Activated naive CD4-positive, alpha-beta T cell treated with anti-CD3 and anti-CD28 coated beads, Interleukin-2, amount 50 U/mL, for 72 hours (primary cell): ENCODE results near the gene AKT2. TPM values are rescaled to one million over a fixed set of nuclear protein-coding genes. Genes with fewer than 3 reads are reported as not detected.

Source experiments
- ATAC-seq, 2 donors: fragments of 150-1000 bp; cut with Tn5 transposase; 2 replicates each; pipeline ENCODE4 v1.10.0; 2021; ENCODE audit warnings: mild to moderate bottlenecking in 2 of 2, moderate library complexity in 2 of 2
- DNase-seq, 2 donors: peaks; one replicate each; pipeline ENCODE4 v3.0.0; 2021 to 2022; ENCODE audit warnings: low spot score in 2 of 2
- H3K27ac Mint-ChIP-seq, 2 donors: one replicate each; pipeline ENCODE4 v1.8.0; 2022; ENCODE audit warnings: mild to moderate bottlenecking in 2 of 2, mixed read lengths in 2 of 2
- H3K36me3 Mint-ChIP-seq, 2 donors: one replicate each; pipeline ENCODE4 v1.8.0; 2022; ENCODE audit warnings: mixed read lengths in 2 of 2
- H3K9me3 Mint-ChIP-seq, 2 donors: one replicate each; pipeline ENCODE4 v1.8.0; 2022; ENCODE audit warnings: mixed read lengths in 2 of 2
- total RNA-seq, 2 donors: library from RNA; stranded (reverse); gene quantifications; one replicate each; pipeline ENCODE4 v1.2.3, GENCODE V29; 2022

The AKT2 gene
- total RNA-seq, 2 donors from 2014 or later: 171 to 214 TPM

DNA sequence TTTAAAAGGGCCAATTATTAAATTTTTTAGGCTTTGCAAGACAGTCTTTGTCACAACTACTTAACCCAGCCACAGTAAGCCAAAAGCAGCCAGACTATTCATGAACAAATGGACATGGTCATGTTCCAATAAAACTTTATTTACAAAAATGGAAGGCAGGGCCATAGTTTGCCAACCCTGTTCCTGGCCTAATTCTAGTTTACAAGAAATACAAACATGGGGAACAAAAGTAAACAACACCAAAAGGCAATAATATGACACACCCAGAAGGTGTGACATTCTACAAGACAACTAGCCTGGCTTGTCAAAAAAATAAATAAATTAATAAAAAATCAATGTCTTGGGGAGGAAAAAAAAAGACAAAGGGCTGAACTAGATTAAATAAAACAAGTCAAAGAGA is 33.9 kb downstream of the AKT2 start:
- DNase-seq (no peak), ATAC-seq (no peak)
- H3K9me3 Mint-ChIP-seq: no peaks in the 10 kb centered on the region
- no peak overlapping the region for H3K27ac Mint-ChIP-seq
- peaks cover 0 to 11% of the 10 kb centered on the region in 2 donors for H3K36me3 Mint-ChIP-seq

DNA sequence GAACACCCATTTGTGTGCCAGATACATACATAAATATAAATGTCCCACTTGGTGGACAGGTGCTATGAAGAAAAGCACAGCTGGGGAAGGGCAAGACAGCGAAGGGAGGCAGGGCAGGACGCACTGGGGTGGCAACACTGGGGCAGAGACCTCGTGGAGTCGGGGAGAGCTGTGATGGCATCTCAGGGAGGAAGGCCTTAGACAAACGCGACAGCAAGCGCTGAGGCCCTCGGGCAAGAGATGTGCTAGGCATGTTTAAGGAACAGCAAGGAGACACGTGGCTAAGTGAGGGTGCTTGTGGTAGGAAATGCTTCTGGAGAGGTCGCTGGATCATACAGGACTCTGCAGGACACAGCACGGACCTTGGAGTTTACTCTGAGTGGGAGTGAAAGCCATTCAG is 35.4 kb downstream of the AKT2 start:
- DNase-seq (no peak), ATAC-seq (no peak)
- H3K27ac Mint-ChIP-seq: peak overlapping the region; percentile 45 to 46
- H3K36me3 Mint-ChIP-seq: no peaks in the 10 kb centered on the region
- no peaks in the 10 kb centered on the region for H3K9me3 Mint-ChIP-seq

DNA sequence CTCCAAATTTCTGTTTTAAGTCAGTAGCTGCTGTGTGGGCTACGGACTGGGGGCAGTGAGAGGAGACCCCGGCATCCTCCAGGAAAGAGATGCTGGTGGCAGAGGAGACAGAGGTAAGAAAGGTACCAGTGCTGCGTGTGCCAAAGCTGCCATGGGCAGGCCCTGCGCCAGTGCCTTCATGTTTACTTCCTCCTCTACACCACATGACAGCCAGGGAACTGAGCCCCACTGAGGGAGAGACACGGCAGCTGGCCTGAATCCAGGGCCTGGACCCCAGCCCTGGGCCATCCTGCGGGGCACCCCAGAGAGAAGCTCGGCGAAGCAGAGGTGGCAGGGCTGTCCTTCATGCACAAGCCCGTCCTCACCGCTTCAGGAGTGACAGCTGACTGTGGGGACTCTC is 35.9 kb downstream of the AKT2 start:
- H3K27ac Mint-ChIP-seq: peak overlapping the region; percentile 46 to 86
- no peaks in the 10 kb centered on the region for H3K9me3 Mint-ChIP-seq
- H3K36me3 Mint-ChIP-seq: no peaks in the 10 kb centered on the region
- ATAC-seq: no peak
- DNase-seq: no peak

DNA sequence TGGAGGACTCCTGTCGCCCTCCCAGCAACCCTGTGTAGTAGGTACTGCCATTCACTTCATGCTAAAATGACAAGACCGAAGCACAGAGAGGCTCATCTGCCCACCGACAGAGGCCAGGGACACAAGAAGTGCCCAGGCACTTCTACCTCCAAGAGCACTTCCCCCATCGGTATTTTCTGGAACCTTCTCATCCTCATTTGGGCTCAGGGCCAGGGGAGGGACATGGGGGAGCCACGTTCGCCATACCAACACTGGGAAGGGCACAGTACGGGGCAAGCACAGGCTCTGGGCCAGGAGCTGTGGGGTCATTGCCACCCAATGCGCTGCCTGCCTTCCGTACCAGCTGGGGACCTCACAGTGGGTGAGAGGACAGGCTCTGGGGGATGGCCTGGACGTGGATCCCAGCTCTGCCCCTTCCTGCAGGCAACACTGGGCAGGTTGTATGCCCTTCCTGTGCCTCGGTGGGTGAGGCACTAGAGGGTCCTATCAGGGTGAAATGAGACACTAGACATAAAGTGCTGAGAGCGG is 37.3 kb downstream of the AKT2 start:
- ATAC-seq (no peak), DNase-seq (no peak)
- Mint-ChIP-seq H3K27ac (peak overlapping the region; percentile 66 to 88), H3K36me3 (no peaks in the 10 kb centered on the region), H3K9me3 (no peaks in the 10 kb centered on the region)

DNA sequence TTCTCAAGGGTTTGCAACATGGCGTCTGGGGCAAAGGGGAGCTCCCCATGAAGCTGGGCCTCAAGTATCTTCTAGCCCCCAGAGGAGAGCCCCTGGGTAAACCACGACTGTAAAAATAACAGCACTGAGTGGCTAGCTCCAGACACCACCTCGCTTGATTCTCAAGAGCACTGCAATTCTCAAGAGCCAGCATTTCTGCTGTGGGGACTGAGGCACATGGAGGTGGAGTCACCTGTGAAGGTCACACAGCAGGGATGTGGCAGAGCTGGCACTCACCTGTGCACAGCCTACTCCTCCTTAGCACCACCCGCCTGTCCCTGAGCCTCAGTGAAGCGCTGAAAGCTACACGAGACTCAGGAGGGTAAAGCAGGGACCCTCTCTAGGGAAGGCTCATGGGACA is 38.0 kb downstream of the AKT2 start:
- H3K9me3 Mint-ChIP-seq: no peaks in the 10 kb centered on the region
- H3K27ac Mint-ChIP-seq: no peak overlapping the region
- no peaks in the 10 kb centered on the region for H3K36me3 Mint-ChIP-seq
- DNase-seq: no peak
- ATAC-seq: no peak

DNA sequence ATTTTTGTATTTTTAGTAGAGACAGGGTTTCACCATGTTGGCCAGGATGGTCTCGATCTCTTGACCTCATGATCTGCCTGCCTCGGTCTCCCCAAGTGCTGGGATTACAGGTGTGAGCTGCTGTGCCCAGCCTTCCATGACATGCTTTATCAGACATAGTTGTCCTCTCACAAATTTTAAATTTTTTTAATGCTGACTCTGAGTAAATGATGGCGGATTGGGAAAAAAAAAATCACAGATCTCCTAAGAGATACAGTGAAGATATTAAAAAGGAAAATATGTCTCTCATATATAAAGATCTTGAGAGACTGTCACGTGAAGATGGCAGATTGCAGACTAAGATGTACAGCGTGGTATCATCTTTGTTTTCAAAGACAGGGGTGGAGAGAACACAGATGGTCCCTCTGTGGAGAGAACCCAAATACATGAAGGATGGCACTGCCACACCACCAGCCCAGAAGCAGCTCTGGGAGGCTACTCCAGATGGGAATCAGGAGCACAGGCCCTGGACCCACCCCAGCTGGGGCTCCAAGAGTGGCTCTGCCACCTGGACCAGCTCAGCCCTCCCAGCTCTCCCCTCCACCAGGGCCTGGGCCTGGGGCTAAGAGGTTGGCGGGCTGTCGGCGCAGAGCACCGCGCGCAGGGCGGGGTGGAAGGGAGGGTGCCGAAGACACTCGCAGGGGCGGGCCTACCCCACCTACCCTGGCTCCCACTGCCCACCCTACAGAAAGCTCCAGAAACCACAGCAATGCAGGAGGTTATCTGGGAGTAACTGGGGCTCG is 38.7 kb downstream of the AKT2 start:
- DNase-seq (no peak), ATAC-seq (no peak)
- H3K36me3 Mint-ChIP-seq: no peaks in the 10 kb centered on the region
- no peaks in the 10 kb centered on the region for H3K9me3 Mint-ChIP-seq
- no peak overlapping the region for H3K27ac Mint-ChIP-seq

DNA sequence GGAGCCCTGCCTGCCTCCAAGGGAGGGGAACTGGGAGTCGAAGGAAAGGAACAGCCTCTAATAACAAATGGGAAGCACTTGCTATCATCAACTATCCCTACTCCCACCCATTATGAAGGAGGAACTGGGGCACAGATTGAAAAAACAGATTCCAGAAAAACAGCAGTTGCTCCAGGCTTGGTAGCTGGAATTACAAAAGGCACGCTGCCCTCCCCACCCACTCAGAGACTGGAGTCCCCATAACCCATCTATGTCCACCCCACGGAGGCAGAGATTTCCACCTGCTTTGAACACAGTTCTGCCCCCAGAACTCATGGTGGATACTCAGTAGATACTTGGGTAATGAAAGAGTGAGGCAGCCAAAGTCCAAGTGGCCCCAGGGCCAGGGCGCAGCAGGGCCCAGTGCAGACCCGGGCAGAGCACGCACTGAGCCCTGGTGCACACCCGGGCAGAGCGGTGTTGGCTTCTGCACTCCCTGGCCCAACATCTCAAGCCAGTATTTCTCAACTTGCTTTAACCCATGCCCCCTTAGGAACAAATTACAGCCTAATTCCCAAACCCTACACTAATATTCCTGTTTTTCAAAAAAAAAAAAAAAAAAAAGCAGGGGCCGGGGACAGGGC is 39.5 kb downstream of the AKT2 start:
- Mint-ChIP-seq H3K9me3 (no peaks in the 10 kb centered on the region), H3K36me3 (no peaks in the 10 kb centered on the region), H3K27ac (no peak overlapping the region)
- ATAC-seq: no peak
- no peak for DNase-seq

DNA sequence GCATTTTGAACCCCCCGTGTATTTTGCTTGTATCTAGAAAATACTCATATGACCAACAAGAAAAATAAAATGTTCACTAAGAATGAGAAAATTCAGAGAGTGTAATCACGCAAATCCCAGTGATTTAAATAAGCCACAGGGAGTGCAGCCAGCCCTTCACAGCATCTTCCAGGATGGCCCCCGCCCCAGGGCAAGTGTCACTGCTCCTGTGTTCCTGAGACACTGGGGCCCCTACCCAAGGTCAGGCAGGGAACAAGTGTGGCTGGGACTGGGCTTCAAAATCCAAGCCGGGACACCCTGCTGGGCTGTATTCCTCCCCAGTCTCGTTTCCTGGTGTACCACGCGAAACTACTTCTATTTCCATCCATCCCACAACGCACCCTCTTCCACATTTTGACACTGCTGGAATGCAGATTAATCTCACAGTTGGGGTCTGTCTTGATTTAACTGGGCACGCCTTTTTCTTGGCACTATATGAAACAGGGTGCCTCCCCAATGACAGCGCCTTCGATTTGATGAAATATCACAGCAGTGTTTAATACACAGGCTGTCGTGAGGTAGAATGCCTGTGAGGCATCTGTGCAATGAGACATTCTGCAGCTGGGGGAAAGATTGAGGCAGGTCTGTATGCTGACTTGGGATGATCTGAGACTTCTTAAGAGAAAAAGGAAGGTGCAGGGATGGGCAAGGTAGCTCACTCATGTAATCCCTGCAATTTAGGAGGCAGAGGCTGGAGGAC is 40.4 kb downstream of the AKT2 start:
- Mint-ChIP-seq H3K9me3 (no peaks in the 10 kb centered on the region), H3K27ac (no peak overlapping the region), H3K36me3 (no peaks in the 10 kb centered on the region)
- ATAC-seq (no peak), DNase-seq (no peak)

DNA sequence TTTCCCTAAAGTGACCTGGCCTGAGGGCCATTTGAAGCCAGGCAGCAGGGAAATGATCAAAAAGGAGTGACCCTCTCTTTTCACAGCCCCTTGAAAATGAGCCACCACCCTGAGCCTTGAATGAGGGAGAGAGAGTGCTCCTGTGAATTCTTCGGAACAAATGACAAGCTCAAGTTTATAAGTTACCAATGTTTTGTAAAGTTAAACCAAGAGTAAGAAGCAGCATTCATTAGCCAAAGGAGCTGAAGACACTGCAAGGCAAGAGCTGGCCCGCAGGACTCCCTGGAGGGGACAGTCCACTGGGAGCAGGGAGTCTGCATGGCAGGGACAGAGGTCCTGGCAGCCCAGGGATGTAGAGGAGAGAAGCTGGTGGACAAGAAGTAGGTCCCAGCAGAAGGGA is 42.0 kb downstream of the AKT2 start:
- H3K27ac Mint-ChIP-seq: peak overlapping the region in 1 of 2 donors; percentile 74
- H3K9me3 Mint-ChIP-seq: no peaks in the 10 kb centered on the region
- ATAC-seq (no peak), DNase-seq (no peak)
- H3K36me3 Mint-ChIP-seq: no peaks in the 10 kb centered on the region

DNA sequence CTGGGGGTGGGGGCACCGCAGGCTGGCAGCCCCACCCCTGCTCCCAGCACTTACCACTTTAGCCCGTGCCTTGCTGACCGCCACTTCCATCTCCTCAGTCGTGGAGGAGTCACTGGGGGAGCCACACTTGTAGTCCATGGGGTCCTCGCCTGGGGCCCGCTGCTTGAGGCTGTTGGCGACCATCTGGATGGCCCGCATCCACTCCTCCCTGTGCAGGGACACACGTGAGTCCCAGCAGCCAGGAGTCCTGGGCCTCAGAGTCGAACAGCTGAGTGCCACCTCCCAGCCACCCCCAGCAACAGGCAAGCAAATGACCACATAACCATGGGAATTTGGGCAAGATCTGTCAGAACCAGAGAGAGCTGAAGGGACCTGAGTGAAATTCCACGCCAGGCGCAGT is 42.7 kb downstream of the AKT2 start:
- Mint-ChIP-seq H3K36me3 (no peaks in the 10 kb centered on the region), H3K27ac (peak overlapping the region in 1 of 2 donors; percentile 74), H3K9me3 (no peaks in the 10 kb centered on the region)
- DNase-seq: no peak
- ATAC-seq: no peak

DNA sequence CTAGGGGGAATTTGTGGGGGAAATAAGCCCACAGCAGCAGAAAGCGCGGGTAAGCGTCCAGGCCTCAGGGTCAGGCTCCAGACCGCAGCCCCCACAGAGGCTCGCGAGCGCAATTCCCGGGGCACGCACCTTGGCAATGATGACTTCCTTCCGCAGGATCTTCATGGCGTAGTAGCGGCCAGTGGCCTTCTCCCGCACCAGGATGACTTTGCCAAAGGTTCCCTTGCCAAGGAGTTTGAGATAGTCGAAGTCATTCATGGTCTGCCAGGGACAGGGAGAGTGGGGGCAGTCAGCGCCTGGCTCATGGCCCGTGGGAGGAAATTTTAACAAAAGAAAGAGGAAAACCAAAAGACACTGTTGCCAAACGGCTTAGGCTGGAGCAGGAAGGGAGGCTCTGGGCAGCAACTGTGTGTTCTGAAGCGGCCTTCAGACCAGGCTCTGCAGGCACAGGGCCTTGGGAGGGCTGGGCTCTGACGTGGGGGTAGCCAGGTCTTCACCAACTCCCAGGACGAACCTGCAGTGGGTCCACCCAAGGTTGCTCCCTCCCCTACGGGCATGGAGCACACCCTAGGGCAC is 43.2 kb downstream of the AKT2 start:
- no peak for DNase-seq
- peak in 1 of 2 donors; percentile 16 for ATAC-seq
- no peak overlapping the region for H3K27ac Mint-ChIP-seq
- no peaks in the 10 kb centered on the region for H3K9me3 Mint-ChIP-seq
- H3K36me3 Mint-ChIP-seq: no peaks in the 10 kb centered on the region

DNA sequence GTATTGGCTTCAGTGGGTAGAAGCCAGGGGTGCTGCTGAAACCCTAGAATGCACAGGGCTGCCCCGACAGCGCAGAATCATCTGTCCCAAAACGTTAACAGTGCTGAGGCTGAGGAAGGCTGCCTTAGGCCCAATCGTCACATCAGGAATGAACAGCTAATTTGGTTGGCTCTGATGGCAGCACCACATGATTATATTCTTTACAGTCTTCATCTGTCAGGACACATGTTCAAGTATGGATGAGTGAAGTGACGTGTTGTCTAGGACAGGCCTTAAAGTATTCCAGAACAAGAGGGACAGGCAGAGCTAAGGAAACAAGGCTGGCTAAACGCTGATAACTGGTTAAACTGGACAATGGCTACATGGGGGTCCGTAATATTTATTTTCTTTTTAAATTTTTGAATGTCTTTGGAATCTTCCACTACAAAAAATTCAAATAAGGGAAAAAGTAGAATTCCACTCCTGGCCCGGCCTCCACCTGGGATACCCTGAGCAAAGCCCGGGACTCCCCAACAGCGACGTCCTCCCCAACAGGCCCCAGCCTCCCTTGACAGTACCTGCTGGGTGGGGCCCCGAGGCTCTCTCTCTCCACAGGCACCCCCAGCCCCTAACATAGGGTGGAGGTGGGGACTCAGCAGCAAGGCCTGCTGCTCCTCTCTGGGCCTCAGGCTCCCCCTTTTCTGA is 43.9 kb downstream of the AKT2 start:
- Mint-ChIP-seq H3K27ac (no peak overlapping the region), H3K9me3 (no peaks in the 10 kb centered on the region), H3K36me3 (no peaks in the 10 kb centered on the region)
- ATAC-seq (no peak), DNase-seq (no peak)

DNA sequence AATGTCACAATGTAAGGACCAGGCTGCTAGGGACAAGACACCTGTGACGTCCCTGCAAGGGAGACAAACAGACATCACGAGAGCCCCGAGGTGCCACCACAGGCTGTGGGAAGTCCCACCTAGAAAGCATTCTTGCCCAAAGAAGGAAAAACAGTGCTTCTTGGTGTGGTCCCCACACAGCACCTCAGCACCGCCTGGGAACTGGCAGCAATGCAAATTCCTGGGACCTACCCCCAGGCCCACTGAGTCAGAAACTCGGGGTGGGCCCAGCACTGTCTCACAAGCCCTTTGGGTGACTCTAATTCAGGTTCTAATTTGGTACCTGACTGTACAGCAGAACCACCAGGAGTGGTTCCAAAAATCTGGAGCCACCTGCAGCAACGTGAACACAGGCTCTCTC is 44.8 kb downstream of the AKT2 start:
- H3K27ac Mint-ChIP-seq: no peak overlapping the region
- DNase-seq (no peak), ATAC-seq (no peak)
- H3K36me3 Mint-ChIP-seq: no peaks in the 10 kb centered on the region
- H3K9me3 Mint-ChIP-seq: no peaks in the 10 kb centered on the region

DNA sequence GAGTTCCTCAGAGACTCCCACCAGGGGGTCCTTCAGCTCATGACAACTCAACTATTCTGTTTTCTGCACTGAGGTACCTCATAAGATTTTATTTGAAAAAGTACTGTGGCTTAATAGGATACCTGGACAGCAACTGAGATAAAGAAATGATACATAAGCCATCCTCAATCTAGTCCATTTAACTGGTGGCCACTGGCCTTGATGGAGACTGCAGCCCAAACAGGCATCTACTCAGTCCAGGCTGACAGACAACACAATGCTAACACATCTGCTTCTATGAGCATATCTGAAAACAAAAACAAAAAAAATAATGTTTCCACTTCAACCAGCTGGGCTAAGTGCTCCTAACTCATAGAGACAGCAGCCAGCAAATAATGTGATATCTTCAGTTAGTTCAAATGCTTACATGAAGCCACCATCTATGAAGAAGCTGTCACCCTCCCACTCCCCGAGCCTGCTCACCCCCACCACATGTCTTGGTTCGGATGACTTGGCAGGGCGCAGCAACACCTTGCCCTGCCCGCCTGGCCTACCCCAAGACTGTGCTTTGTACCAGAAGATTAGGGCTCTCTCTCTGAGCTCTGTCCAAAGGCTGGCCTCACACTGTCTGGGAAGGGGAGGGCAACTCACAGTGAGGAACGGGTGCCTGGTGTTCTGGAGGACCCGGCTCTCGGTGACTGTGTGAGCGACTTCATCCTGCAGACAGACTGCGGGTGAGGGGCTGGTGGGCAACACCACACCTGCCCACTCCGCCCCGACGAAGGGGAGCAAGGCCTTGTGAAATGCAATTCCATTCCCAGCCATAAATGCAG is 45.5 kb downstream of the AKT2 start:
- DNase-seq (no peak), ATAC-seq (no peak)
- Mint-ChIP-seq H3K27ac (peak overlapping the region; percentile 15 to 41), H3K9me3 (no peaks in the 10 kb centered on the region), H3K36me3 (no peaks in the 10 kb centered on the region)

DNA sequence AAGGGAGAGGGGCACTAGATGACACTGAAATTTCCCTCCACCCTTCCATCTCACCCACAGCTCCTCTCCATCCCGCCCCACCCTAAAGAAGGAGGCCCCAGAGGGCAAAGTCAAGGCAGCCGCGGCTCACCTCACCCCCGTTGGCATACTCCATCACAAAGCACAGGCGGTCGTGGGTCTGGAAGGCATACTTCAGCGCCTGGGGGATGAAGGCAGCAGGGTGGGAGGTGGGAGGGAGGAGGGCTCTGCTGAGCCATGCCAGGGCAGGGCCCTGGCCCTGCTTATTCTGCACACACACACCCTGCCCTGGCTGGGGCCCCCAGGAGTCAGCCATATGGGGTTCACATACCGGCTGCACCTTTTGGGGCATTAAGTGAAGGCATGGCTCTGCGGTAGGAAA is 46.4 kb downstream of the AKT2 start:
- Mint-ChIP-seq H3K27ac (no peak overlapping the region), H3K9me3 (no peaks in the 10 kb centered on the region), H3K36me3 (no peaks in the 10 kb centered on the region)
- DNase-seq (no peak), ATAC-seq (no peak)

DNA sequence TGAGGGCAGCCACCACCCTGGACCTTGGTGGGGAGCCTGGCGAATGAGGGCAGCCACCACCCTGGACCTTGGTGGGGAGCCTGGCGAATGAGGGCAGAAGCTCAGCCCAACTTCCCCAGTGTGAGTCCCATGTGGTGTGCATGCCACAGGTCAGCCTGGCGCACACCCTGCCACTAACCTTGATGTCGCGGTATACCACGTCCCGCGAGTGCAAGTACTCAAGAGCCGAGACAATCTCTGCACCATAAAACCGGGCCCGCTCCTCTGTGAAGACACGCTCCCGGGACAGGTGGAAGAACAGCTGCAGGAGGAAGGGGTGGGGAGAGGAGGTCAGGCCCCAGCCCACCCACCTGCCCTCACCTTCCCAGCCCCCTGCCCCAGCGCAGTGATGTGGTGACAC is 47.4 kb downstream of the AKT2 start:
- Mint-ChIP-seq H3K36me3 (no peaks in the 10 kb centered on the region), H3K27ac (no peak overlapping the region)
- no peak for ATAC-seq

More for the DNA sequence above, 47.4 kb downstream of the AKT2 start:
- no peaks in the 10 kb centered on the region for H3K9me3 Mint-ChIP-seq
- DNase-seq: no peak
